CD4-positive, alpha-beta T cell treated with Interferon gamma for 1 hour (primary cell): ENCODE measurements around the gene IL18RAP.
A peak's percentile ranks its signal among the peaks of the same experiment; 100 is the strongest.

Experiments
- DNase-seq: peaks from one replicate; pipeline ENCODE4 v3.0.0-alpha.2; 2020

IL18RAP gene

DNA sequence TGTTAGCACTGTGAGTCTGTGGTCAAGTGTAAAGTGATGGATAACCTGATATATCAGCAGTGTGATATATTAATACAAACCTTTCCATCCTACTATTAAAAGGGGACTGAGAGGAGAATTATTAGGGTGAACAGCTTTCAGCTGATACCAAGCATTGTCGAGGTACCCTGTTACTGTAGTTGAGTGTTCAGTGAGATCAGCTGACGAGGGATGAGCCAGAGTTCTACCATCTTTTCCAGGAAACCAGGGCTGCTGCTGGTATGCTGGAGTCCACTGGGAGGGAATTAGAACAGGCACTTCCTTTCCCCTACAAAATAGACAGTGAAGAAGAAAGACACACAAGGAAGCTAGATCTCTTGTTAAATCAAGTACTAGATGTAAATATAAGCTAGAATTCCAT, 408 bp downstream of the IL18RAP start:
- no peak for DNase-seq

- no peak for DNase-seq
Measured at GRCh38 chr2:102424754-102425153, 1.8 kb downstream of the IL18RAP start.

DNA sequence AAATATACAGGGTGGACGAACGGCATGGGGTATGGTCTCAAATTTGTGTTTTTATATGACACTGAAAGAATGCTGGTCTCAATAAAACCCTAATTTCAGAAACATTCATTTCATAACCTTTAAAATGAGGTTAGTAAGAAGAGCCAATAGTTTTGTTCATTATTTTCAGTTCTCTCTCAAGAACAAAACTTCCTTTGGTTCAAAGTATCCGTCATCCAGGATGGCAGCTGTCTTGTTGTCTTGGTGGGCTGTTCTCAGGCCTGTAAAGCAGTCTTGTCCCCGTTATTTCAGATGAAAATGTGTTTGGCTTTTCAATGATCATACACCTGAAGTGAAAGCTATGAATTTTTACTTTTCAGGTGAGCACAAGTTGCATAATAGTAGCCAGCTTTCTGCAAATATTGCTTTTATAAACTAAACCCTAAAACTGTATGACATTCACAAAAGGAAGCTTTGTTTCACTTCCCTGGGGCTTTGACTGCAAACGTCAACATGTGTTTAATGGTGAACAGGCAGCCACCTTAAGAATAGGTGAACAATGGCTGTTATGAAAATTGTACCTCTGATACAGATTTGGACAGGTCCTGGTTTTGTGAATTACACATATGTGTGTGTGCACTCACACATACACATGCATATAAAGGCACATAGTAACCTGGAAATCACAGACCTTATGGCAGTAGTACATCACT, 2.6 kb downstream of the IL18RAP start:
- DNase-seq, result no peak

DNA sequence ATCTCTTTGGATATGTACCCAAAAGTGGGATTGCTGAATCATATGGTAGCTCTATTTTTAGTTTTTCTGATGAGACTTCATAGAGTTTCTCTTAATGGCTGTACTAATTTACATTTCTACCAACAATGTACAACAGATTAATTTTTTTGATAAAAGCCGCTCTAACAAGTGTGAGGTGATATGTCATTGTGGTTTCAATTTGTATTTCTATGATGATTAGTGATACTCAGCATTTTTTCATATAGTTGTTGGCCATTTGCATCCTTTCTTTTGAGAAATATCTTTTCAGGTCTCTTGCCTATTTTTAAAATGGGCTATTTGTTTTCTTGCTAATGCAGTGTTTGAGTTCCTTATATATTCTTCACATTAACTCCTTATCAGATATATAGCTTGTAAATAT, 4.3 kb downstream of the IL18RAP start:
- no peak for DNase-seq

- no peak for DNase-seq
Measured at GRCh38 chr2:102428573-102428972, 5.6 kb downstream of the IL18RAP start.

DNA sequence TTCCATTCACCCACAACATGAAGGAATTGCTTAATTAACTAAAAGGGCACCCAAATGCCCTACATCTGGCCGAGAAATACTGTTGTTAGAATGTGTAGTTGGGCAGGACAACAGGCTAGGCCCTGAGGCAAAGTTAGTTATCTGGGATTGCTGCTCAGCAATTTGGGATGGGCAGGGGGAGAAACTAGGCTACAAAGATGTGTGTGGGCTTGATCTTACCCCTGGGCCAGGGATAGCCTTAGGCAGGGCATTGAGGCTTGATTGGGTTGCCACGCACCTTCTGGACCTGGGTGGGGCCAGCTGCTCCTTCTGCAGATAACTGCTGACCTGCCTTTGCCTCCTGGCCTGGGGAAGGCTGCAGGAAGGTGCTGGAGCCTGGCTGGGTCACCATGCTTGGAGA, 9.4 kb downstream of the IL18RAP start:
- DNase-seq, result no peak

DNA sequence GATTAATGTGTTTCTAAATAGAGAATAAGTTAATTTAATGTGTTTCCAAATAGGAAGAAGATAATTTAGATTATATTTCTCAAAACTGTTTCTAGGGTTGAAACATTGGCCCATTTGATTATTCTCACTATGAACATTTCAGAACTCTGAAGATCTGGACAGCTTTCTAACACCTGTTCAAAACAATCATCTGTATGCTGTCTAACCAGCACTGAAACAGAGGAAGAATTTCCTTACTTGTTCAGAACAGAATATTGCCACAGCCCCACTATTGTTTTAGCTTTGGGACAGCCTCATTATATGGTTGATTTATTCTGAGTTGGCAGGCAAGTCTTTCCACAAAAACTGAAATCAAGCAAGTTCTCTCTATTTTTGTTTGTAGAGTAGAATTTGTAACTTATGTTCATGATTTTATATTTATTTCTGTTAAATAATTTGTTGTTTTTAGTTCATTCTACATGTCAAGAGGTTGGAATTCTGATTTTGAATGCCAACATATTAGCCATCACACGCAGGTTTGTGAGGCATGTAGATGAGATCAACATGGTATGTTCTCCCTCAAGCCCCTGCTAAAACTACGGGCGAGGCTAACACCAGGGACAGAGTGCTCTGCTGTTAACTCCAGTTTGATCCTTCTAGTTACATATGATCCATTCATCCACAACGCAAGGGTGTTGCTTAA, 11.2 kb downstream of the IL18RAP start:
- DNase-seq, result no peak

GRCh38 chr2:102434655-102435381, 11.9 kb downstream of the IL18RAP start:
- no peak for DNase-seq

DNA sequence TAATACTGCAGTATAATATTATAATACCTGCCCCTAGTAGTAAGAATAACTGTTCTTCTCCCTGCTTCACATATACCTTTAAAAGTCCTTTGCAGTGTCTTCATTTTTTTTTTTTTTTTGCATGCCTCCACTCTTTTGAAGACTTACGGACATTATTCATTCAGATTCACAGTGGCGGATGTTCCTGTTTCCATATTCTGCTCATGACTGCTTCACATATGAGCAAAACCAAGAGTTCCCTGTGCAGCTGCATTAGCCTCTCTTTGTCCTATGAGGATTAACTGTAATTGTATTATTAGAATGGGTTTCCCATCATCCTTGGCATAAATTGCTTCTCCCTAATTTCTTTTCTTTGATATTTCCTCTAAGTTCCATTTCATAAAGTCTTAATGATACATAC, 12.8 kb downstream of the IL18RAP start:
- no peak for DNase-seq

- no peak for DNase-seq
Measured at GRCh38 chr2:102436323-102436722, 13.4 kb downstream of the IL18RAP start.

GRCh38 chr2:102437122-102437521, 14.2 kb downstream of the IL18RAP start:
- no peak for DNase-seq

GRCh38 chr2:102438111-102438510, 15.2 kb downstream of the IL18RAP start:
- DNase-seq, result no peak

- no peak for DNase-seq
Measured at GRCh38 chr2:102438578-102438977, 15.6 kb downstream of the IL18RAP start.

DNA sequence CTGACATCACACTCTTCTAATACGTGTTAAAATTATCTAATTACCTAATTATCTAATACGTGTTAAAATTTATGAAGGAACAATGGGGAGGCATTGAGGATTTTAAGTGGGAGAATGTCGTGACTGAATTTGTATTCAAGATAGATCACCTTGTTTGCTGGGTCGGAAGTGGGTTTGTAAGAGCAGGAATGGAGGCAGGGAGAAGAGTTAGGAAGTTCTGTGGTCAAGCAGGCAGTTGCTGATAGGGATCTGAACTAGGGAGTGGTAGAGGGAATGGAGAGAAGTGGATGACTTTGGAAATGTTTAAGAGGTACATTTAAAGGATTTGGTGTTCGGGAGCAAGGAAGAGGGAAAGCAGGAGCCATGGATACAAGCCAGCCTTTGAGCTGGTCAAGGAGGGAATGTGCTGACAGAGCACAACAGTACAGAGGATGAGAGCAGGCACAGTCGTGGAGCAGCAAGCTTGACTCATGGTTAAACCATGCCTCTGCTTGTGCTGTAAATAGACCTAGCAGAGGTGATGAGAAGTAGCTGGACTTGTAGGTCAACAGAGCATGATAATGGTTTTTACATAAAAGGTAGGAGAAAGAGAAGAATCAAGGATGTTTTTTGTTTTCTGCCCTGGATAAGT, 16.2 kb downstream of the IL18RAP start:
- DNase-seq, result no peak

DNA sequence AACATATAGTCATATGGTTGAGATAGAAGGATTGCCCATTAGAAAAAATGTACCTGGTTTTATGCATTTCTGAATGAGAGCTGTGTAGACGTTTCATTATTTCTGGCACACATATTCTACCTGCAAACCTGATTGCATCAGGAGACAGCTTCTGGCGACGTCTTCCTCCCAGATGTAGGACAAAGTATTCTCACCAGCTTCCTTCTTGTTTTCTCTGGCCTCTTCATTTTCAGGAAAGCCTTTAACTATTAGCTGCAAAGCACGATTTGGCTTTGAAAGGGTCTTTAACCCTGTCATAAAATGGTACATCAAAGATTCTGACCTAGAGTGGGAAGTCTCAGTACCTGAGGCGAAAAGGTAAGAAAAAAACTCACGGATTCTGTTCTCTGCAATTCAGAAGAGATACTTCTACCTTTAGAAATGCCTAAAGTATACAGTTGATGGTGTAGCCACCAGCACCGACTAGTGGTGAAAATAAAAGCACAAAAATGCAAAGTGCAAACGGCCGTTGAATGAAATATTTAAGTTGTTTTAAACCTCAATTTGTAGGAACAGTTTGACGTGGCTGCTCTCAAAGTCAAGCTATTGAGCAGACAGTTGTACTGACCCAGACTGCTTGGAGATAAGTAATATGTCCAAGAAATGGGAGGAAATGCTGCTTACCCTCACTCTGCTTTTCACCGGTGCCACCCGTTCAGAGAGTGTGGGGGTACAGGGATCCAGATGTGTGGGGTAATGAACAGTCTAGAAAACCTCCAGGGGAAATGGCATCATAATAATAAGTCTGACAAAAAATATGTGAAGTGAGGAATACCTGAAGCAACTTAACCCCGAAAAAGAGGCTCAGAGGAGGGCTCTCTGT, 20.2 kb downstream of the IL18RAP start:
- DNase-seq, result peak; percentile 11

DNA sequence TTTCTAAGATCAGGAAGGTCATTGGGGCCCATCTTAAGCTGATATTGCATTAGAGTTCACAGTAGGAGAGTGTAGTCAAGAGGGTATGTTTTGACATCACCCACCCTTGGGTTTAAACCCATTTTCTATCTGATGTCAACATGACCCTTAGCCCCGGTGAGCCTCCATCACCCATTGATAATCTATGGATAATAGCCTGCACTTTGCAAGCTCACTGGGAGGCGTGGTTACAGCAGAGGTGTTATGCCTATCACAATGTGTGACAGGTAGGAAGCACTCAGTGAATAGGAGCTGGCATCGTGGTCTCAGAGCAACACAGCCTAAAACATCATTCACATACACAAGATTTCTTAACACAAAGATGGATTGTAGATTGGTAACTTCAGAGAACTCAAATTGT, 21.3 kb downstream of the IL18RAP start:
- no peak for DNase-seq

- DNase-seq, result no peak
Measured at GRCh38 chr2:102446936-102447335, 24.0 kb downstream of the IL18RAP start.

DNA sequence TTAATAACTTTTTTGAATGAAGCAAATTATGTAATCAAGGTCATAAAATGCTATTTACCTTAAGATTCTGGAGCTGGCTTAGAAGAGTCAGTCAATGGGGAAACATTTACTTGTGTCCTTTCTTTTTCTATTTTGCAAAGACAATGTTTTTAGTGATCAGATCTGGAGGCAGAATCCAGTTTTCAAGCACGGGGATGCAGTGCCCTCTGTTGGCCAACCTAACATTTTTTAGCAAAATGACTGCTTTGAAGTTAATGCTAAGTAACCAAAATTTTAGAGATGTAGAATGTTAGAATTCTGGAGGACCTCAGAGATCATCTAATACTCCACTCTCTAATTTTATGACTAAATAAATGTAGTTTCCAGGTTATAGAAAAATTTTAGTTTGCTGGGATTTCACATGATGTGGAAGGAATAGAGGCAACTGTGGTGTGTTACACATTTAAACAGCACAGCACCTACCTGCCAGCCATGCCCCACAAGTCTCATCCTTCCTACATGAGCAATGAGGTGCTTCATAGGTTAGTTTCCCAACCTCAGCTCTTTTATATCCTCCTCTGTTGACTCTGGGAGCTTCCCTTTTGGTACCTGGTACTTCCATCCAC, 26.5 kb downstream of the IL18RAP start:
- peak; percentile 39 for DNase-seq

DNA sequence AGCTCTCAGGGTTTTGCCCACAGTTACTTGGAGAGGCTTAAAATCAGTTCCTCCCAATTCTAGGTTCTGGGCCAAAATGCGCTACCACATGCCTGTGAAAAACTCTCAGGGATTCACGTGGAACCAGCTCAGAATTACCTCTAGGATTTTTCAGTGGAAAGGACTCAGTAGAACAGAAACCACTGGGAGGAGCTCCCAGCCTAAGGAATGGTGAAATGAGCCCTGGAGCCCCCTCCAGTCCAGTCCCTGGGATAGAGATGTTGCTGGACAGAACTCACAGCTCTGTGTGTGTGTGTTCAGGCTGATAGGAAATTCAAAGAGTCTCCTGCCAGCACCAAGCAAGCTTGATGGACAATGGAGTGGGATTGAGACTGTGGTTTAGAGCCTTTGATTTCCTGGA, 29.0 kb downstream of the IL18RAP start:
- DNase-seq, result no peak

GRCh38 chr2:102453501-102453900, 30.5 kb downstream of the IL18RAP start:
- DNase-seq, result no peak

GRCh38 chr2:102455061-102455670, 32.2 kb downstream of the IL18RAP start:
- DNase-seq, result no peak

DNA sequence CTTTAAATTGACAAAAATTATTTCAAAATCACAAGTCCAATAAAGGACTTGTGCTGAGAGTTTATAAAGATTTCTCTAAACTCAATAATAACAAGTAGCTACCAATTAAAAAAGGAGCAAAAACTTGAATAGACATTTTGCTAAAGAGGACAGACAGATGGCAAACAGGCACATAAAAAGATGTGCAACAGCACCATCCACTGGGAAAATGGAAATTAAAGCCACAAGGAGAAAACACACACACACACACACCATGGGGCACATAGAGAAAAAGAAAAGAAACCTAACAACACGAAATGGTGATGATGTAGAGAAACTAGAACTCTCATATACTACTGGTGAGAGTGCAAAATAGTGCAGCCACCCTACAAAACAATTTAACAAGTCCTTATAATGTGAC, 37.5 kb downstream of the IL18RAP start:
- no peak for DNase-seq
